Fibroblast of upper back skin (primary cell): Measurements from ENCODE around the gene ZNF518B.

Source experiments
- DNase-seq: peaks from one replicate; pipeline ENCODE4 v3.0.0-alpha.2; 2013

The ZNF518B gene, protein sequence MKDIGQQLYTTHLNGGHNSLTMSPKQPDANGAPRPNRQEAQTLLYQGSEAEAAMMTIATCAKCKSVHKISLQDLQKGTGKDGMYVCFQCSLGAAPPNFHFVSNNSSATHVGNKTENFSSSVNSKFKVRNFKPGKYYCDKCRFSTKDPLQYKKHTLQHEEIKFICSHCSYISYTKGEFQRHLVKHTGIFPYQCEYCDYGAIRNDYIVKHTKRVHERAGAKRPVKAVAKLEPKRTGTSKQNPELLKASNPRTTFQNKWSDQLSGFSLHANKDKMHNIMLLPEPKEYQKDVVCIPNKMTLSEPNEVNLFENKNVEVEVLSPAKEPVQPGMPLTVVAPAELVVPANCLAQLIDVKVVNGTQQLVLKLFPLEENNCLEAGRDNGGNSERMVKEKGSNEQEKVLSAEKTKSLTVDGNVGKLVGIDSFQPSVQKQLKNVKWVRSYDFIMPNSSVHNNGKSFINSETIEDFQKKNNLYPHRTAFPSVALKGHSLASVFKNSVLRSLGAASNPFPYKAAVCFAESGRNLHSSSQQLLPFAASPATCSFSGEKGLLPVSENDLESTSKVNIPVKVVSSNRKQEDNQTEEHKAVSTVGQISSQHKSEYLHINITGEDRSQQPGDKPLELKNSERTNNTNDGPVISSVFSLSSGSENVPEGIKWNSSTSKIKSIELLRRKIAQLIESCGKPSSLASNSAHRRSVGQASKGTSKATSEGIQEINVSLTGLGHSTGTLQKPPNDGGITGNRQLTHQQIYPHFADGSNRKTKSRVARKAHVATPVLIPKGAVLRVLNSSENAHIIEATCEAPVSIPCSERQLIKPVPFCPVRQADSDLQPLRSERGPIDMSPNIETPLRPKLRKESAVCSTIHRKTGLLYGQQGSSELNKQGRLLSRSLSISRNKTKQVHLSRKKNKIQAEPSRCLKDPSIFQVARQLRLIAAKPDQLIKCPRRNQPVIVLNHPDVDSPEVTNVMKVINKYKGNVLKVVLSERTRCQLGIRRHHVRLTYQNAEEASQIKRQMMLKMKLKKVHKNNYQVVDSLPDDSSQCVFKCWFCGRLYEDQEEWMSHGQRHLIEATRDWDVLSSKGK

DNA sequence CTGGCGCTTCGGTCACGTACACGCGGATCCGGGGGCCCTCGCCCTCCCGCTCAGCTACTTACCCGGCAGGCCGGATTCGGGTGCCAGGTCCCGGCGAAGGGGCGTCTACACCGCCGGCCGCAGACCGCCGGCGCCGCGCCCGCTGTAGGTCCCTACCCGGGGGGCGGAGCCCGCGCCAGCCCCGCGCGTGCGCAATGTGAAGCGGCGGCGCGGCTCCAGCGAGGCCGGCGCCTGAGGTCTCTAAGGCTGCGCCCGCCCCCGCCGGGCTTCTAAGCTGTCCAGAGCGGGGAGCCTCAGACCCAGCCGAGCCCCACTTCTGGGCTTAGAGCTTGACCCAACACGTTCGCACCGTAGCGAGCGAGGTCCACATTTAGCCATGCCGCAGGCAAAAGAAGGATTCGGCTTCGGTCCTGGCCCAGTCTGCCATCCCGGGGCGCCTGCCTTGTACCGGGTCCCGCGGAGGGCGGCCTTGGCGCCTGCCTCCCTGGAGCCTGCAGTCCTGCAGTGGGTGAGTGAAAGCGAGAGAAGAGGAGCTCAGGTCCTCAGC is at the start of gene ZNF518B:
ZNF518B (minus strand) TSS at position 172 of the 547 bp plus-strand sequence. CDS start 11,098 bp downstream, outside the sequence.
- DNase-seq: peak; percentile 65

DNA sequence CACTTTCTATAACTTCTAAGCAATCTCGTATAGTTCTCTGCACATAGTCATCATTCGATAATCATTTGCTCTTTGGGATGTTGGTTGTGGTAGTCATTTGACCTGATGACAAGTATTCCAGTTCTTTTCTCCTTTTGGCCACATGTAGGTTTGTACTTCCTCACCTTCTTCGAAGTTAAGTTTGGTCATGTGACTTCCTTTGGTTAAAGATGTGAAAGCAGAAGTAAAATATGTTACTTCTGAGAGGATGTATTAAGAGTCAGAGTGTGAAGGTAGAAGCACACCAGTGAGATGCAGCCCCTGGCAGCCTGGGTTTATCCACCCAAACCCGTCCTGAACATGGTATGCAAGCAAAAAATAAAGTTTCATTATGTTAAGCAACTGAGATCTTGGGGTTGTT is 48.9 kb upstream of the ZNF518B start:
- no peak for DNase-seq

DNA sequence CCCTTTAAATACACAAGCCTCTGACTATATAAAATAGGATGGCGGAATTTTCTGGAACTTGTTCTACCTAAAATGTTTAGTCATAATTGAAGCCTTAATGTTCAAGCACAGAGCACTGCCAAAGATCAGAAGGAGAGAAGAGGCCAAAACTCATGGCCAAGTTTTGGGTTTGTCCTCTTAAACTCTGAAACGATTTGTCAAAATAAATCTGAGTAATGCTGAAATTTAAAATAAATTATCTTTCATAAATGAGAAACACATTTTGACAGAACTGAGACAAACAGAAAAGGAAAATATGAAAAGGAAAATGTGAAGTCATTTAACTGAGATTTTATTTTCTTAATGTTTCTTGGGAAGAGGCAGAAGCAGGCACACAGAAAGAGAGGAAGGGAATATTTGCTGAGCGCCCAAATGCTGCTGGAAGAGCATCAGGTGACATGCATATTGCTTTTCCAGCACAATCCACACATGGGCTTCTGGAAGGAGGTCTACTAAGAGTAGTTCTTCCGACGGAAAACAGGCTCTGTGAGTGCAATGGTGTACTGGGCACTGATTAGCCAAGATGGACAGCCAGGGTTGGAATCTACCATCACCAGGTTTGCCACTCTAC is 47.4 kb upstream of the ZNF518B start:
- DNase-seq: no peak

DNA sequence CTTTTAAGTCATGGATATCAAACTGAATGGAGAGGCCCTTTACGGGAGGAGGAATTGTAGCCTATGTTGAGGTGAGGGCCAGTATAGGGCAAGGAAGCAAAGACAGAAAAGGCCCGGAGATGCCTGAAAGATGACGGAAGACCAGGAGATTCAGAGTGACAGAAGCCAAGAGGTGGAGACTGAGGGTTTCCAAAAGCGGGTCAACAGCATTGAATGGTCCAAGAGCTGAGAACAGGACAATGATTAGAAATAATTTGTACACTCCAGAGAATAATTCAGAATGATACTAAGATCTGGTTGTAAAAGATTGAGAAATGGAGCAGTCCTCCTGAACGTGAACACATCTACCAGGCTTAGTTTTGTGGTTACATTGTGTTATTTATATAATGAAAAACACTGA is 45.5 kb upstream of the ZNF518B start:
- DNase-seq: no peak

DNA sequence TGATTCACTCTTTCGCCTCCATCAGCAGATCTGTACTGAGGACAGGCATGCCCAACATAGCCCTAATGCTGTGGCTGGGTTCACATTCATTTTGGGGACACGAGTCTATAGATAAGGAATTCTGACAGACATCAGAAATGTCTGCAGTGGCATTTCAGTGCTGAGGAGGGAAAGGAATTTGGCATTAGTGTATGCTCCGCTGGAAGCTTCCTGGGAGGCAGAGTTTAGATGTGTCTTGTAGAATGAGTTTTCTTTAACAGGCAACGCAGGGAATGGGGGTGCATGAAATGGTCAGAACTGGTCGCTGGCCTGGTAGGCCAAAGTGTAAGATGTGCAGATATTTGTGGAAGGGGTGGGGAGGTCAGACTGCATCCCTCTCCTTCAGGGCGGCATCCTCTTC is 43.5 kb upstream of the ZNF518B start:
- DNase-seq: no peak

DNA sequence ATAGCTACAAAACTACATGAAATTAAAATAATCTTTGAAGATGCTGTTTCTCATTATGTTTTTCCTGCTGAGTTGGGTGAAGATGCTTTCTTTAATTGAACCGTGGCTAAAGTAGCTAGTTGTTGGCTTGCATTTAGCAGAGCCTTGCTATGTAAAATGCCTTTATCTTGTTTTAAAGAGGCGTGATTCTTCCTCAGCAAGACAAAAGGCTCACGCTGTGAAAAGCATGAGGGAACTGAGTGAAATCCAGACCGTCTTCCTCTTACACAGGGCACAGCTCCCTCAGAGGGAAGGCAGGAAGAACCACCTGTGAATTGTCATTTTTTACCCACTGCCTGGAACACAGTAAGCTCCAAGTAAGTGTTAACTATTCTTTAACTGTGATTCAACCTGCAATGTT is 39.0 kb upstream of the ZNF518B start:
- no peak for DNase-seq

DNA sequence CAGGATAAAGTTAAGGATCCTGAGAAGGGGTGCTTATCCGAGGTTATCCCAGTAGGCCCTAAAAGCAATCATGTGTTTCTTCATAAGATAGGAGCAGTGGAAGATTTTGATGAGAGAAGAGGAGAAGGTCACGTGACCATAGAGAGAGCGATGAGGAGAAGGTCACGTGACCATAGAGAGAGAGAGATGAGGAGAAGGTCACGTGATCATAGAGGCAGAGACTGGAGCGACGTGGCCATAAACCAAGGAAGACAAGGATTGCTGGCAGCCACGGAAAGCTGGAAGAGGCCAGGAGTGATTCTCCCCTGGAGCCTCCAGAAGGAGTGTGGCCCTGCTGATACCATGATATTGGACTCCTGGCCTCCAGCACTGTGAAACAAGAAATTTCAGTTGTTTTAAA is 38.4 kb upstream of the ZNF518B start:
- DNase-seq: no peak

DNA sequence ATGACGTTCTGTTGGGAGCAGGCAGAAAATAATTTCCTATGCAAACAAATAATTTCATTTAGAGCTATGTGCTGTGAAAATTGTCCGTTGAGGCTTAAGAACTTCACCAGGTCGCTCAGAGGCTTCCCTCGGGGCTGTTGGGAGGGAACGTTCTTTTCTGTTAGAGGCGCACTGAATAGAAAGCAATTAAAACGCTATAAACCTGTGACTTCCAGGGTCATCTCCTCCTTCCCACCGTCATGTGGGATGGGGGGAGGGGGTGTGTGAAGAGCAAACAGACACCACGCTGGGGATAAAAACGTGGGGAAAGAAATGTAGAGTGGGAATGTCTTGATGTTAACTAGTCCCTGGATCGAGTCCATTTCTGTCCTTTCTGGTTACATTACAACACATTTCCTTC is 35.2 kb upstream of the ZNF518B start:
- no peak for DNase-seq

DNA sequence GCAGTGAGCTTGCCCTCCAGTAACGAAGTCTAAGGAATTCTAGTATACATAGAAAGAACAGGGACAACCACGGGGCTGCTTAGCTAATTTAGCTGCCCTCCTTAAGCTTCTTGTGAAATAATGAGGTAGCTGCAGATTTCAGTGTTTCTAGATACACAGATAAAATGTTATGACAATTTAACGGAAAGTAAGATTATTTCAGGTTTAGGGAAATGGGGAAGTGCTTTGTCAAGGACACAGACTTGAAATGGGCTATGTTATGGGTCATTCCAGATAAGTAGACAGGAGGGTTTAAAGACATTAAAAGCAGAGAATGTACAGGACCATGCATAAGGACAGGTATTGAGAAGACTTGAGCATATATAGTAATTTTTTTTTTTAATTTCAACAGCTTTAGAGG is 34.2 kb upstream of the ZNF518B start:
- no peak for DNase-seq

DNA sequence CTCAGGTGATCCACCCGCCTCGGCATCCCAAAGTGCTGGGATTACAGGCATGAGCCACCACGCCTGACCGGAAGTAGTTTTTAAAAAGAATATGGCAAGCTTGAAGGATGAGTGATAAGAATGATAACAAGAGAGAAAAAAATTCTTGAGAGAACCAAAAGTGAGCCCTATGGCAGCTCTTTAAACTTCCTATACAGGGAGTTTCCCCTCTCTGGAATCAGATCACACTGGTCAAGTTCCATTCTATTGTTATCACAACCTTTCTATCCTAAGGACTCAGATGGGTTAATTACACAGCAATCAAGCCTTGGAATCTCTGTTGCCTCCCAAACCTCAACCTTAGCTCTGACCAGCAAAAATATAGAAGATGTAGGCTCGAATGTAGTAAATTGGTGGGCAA is 33.8 kb upstream of the ZNF518B start:
- DNase-seq: no peak

DNA sequence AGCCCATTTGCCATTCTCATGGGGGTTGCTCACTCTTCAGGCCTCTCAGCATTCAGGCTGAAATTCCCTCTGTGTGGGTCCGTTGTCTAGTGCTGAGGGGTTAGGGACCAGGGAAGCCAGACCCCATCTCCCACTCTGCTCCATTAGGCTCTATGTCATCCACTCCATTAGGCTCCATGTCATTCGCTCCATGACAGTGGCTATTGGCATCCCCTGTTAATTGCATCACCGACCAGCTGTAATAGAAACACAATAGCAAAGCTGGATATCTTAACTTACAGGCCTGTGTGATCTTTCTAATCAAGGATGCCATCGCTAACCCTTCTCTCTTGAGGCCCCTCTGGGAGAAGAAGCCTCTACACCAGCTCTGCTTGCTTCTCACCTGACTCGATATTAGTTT is 25.7 kb upstream of the ZNF518B start:
- DNase-seq: no peak

DNA sequence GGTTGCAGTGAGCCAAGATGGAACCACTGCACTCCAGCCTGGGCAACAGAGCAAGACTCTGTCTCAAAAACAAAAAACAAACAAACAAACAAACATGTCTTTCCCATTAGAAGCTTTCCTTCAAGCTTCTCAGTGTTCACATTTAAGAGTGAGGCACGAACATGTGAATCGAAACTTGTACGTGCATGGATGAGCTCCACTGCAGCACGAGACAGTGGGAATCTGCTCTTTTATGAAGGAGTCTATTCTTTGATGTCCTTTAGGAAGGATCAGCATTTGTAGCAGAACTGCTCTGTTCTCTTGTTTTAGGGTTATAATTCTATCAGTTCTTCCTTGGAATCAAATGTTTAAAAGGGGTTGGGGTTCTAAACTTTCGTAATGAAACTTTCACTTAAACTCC is 23.4 kb upstream of the ZNF518B start:
- DNase-seq: no peak

DNA sequence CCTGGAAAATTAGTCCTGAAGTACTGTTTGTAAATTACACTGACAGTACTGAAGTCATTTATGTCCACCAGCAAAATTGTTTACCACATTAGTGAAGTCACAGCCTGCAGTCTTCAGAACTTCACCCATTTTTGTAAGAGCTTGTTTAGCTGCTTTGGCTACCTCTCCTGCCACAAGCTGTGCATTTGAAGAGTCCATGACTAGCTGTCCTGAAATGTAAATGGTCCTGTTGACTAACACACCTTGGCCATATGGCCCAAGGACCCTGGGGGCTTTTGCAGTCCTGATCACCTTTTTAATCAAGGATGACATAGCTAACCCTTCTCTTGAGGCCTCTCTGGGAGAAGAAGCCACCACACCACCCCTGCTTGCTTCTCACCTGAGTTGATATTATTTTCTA is 21.4 kb upstream of the ZNF518B start:
- DNase-seq: no peak

DNA sequence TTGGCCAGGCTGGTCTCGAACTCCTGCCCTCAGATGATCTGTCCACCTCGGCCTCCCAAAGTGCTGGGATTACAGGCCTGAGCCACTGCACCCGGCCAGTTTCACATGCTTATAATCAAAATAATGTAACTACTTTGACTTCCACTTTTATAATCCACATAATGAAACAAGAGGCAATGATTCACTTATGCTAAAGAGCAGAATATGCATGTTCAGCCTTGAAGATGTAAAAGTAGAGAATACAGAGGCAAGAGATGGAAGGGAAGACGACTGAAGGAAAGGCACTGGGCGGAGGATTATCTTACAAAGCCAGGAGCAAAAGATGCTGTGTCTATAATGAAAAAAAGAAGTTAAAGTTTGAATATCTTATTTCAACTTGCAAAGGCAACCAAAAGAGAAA is 13.3 kb upstream of the ZNF518B start:
- no peak for DNase-seq

DNA sequence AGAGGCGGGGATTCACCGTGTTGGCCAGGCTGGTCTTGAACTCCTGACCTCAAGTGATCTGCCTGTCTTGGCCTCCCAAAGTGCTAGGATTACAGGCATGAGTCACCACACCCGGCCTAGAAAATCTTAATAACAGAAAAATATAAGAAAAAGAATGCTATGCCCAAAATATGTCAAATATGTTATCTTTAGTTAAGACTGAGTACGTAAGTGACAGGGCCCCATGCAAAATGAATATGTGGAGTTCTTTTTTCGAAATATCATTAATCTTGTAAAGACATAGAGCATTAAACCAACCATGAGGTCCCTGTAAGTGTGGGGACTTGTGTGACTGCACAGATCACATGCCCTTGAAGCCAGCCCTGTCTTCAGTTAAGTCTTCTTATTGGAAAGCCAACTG is 8.9 kb upstream of the ZNF518B start:
- no peak for DNase-seq

DNA sequence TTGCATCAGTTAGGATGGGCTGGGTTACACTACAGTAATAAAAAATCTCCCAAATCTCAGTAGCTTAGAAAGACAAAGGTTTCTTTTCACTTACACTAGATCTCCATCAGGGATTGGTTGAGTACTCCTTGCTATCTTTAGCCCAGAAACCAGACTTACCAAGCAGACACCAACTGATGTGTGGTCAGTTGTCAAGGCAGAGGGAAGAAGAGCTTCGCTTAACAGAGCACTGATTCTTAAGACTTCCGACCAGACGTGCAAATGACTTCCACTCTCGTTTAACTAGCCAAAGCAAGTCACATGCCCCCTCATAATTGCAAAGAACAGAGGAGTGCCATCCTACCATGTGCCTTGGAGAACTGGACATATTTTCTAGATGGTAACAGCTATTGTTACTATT is 5.7 kb upstream of the ZNF518B start:
- DNase-seq: no peak

DNA sequence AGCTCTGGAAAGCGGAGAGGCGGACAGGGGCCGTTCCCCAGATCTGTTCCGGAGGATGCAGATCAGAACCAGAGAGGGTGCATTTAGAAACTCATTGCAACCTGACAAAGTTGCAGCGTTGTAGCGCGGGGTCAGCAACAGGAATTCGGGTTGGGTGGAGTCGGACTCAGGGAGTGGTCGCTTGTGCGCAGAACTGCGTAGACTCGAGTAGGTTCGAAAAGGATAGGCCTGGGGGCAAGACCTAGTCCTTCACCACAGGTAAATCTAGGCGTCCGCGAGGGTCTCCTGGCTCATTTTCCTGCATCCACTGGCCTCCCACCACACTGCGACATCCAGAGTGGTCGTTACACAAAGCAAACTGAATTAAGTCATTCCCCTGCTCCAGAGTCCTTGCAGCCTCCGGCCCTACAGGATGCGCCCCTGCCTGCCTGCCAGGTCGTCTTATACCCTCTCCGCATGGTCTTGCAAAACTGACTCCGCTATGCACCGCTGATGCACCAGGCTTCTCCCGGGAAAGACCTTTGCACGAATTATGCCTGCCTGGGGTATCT is 4.7 kb upstream of the ZNF518B start:
- no peak for DNase-seq

DNA sequence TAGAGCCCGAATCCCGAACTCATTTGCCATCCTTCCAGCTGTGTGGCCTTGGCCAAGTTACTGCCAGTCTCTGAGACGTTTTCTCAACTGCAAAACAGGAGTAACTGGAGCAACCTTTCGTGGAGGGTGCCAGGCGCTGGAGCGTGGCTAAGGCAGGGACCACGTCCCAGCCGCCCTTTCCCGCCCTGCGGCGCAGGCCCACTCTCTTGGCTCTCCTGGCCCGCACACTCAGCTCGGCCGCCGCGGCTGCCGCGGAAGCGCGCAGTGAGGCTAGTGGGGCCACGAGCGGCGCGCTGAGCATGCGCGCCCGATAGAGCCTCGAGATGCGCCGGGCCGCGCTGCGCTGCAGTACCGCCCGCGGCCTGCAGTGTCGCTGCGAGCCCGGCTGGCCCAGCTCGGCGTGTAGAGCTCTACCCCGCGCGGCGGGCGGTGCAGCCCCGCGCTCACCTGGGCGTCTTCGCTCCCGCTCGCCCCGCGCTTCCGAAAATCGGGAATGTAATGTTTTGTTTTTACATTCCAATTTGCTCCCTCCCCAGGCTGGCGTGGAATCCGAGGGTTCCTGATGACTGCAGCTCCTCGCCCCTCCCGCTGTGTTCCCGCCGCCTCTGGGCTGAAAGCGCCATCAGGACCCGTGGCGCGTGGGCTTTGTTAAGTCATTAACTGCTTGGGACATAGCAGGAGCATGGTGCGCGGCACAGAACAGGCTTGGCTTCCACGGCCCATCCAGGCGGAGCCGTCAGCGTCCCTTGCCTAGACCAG is 4.0 kb upstream of the ZNF518B start:
- peak; percentile 57 for DNase-seq

DNA sequence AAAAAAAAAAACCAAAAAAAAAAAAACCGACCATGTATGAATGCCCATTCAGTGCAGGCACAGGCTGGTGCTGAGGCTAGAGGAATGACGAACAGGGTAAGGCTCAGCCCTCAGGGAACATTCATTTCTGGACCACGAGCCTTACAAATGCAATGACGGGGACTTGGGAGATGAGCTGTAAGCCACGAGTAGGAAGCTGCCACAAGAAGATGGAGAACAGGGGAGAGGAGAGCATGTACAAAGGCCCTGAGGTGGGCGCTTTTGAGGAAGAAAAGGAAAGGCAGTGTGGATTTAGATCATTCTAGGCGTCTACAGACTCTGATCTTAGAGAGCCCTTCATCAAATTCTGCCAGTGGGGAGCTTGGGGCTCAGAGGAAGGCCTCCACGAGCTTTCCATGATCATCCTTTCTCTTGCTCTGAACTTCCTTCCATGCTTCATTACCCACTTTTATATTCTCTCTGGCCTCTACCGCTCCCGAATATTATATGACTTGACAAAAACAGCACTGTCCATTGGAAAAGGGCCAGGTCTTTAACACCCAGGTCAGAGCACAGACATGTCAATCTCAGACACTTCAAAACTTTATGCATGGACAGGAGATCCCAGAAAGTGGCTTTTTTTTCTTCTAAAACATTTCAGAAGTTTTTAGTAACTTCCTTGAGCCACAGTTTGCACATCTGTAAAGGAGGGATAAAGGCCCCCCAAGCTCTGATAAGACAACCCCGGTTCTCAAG is 3.3 kb upstream of the ZNF518B start:
- DNase-seq: no peak

DNA sequence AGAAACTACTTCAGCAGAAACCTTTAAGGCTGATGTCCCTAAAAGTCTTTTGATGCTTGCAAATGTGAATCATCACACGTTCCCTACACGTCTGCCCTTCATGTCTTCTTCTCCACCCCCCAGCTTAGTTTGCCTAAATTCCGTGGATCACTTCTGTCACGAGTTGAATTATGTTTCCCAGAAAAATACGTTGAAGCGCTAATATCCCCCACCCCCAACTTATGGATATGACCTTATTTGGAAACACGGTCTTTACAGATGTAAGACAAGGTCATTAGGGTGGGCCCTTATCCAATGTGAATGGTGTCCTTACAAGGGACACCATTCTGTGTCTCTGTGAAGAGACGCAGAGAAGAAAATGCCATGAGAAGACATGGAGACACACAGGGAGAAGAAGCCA is 2.1 kb upstream of the ZNF518B start:
- no peak for DNase-seq

DNA sequence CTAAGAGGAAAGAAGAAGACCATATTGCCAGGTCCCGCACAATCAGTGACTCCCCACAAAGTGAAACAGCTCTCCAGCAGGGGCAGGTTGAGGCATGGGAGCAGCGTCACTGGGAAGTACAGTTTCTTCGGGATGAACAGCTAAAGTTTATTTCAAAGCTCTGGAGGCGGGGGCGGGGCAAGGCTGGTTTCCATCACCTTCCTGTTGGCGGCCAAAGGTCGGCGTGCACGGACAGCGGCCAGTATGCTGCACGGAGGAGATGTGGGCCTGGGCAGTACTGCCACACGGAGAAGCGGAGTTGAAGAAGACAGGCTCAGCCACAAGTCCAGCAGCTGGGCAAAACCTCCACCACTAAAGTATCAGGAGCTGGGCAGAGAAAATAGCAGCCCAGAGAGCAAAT is 951 bp upstream of the ZNF518B start:
- DNase-seq: no peak
